Measurements from ENCODE around the gene FBXL3. TPM values are rescaled to one million over a fixed set of nuclear protein-coding genes. Genes with fewer than 3 reads are reported as not detected.
A peak's percentile ranks its signal among the peaks of the same experiment; 100 is the strongest.
"Not testable (repeated sequence)": the region's sequence is repeated elsewhere in the genome, so short reads cannot be mapped to it uniquely, and the experiment has no call there.

Gene FBXL3
- total RNA-seq, 2 donors from 2014 or later: 74.3 to 81.2 TPM

- no peaks in the 10 kb centered on the region for H3K9me3 ChIP-seq (ENCODE audit: control insufficient read depth, low read length, poor library complexity, severe bottlenecking)
- no peaks in the 10 kb centered on the region for H3K27me3 Mint-ChIP-seq
- no peak for DNase-seq
- peaks cover 35% of the 10 kb centered on the region for H3K4me1 Mint-ChIP-seq
- no peak for ATAC-seq
- H3K36me3 Mint-ChIP-seq (ENCODE audit: low read depth): peaks cover 6% of the 10 kb centered on the region
- peak overlapping the region; percentile 85 for H3K27ac Mint-ChIP-seq
- H3K4me3 Mint-ChIP-seq: no peak overlapping the region
Observed at GRCh38 chr13:77016251-77016812, 10.6 kb downstream of the FBXL3 start.

GRCh38 chr13:77014906-77015685 lies 11.9 kb downstream of the FBXL3 start:
- Mint-ChIP-seq H3K4me1 (peaks cover 28% of the 10 kb centered on the region), H3K4me3 (no peak overlapping the region), H3K27ac (no peak overlapping the region)

GRCh38 chr13:77013853-77014542 lies 13.0 kb downstream of the FBXL3 start:
- Mint-ChIP-seq H3K4me1 (peaks cover 33% of the 10 kb centered on the region), H3K27me3 (no peaks in the 10 kb centered on the region), H3K4me3 (no peak overlapping the region), H3K36me3 (ENCODE audit: low read depth) (peaks cover 6% of the 10 kb centered on the region), H3K27ac (peak overlapping the region; percentile 79)
- ATAC-seq: no peak
- no peaks in the 10 kb centered on the region for H3K9me3 ChIP-seq (ENCODE audit: control insufficient read depth, low read length, poor library complexity, severe bottlenecking)
- DNase-seq: no peak

More at GRCh38 chr13:77014906-77015685, 11.9 kb downstream of the FBXL3 start:
- Mint-ChIP-seq H3K27me3 (no peaks in the 10 kb centered on the region), H3K36me3 (ENCODE audit: low read depth) (peaks cover 6% of the 10 kb centered on the region)
- no peaks in the 10 kb centered on the region for H3K9me3 ChIP-seq (ENCODE audit: control insufficient read depth, low read length, poor library complexity, severe bottlenecking)
- DNase-seq (no peak), ATAC-seq (no peak)

DNA sequence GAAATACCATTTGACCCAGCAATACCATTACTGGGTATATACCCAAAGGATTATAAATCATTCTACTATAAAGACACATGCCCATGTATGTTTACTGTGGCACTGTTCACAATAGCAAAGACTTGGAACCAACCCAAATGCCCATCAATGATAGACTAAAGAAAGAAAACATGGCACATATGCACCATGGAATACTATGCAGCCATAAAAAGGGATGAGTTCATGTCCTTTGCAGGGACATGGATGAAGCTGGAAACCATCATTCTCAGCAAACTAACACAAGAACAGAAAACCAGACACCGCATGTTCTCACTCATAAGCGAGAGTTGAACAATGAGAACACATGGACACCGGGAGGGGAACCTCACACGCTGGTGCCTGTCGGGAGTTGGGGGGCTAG lies 17.2 kb downstream of the FBXL3 start:
- not testable (repeated sequence) for H3K4me3 Mint-ChIP-seq; H3K9me3 ChIP-seq (ENCODE audit: control insufficient read depth, low read length, poor library complexity, severe bottlenecking); ATAC-seq; H3K36me3 Mint-ChIP-seq (ENCODE audit: low read depth); H3K27me3 Mint-ChIP-seq; DNase-seq
- Mint-ChIP-seq H3K27ac (peak overlapping the region; percentile 86), H3K4me1 (peaks cover 35% of the 10 kb centered on the region)

- Mint-ChIP-seq H3K36me3 (ENCODE audit: low read depth) (peaks cover 2% of the 10 kb centered on the region), H3K27me3 (no peaks in the 10 kb centered on the region), H3K4me1 (peaks cover 29% of the 10 kb centered on the region), H3K27ac (peak overlapping the region; percentile 86), H3K4me3 (no peak overlapping the region)
- DNase-seq (no peak), ATAC-seq (peak; percentile 30)
- H3K9me3 ChIP-seq (ENCODE audit: control insufficient read depth, low read length, poor library complexity, severe bottlenecking): no peaks in the 10 kb centered on the region
Observed at GRCh38 chr13:77009011-77009410, 17.9 kb downstream of the FBXL3 start.

DNA sequence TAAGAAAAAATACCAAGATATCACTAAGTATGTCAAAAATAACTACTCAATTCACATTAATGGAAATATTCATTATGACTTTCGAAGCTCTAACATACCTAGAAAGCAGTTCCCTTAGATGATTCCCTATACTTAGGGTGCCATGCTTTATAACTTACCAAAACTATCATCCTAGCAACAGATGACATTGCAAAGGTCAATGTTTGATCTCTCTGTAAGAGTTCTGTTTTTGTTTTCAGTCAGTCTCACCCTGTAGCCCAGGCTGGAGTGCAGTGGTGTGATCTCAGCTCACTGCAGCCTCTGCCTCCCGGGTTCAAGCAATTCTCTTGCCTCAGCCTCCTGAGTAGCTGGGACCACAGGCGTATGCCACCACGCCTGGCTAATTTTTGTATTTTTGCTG lies 18.6 kb downstream of the FBXL3 start:
- H3K27me3 Mint-ChIP-seq; H3K9me3 ChIP-seq (ENCODE audit: control insufficient read depth, low read length, poor library complexity, severe bottlenecking); DNase-seq; H3K4me3 Mint-ChIP-seq; H3K36me3 Mint-ChIP-seq (ENCODE audit: low read depth): not testable (repeated sequence)
- peaks cover 26% of the 10 kb centered on the region for H3K4me1 Mint-ChIP-seq
- peak overlapping the region; percentile 86 for H3K27ac Mint-ChIP-seq
- ATAC-seq: peak; percentile 48

DNA sequence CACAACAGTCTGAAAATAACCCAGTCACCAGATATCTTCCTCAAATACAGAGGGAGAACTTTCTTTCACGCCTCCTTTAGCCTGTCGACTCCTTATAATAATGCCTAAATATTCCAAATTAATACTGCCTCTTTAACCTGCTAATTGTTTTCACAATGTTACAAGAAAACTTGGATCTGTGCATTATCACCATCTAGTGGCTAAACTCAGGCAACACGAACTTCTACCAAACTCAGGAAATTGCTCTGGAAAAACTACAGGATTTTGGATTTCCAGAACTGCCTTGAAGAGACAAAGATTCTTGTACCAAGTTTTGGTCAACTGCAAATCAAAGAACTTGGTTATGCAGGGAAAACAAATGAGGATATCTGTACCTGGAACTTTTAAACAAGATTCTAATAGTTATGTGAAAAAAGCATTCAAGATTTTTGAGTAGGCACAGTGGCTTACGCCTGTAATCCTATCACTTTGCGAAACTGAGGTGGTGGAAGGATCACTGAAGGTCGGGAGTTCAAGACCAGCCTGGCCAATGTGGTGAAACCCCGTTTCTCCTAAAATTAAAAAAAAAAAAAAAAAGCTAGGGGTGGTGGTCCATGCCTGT lies 24.3 kb downstream of the FBXL3 start:
- peak; percentile 30 for ATAC-seq
- H3K9me3 ChIP-seq (ENCODE audit: control insufficient read depth, low read length, poor library complexity, severe bottlenecking): no peaks in the 10 kb centered on the region
- DNase-seq: no peak
- Mint-ChIP-seq H3K4me3 (no peak overlapping the region), H3K36me3 (ENCODE audit: low read depth) (peaks cover 6% of the 10 kb centered on the region), H3K4me1 (peaks cover 39% of the 10 kb centered on the region), H3K27me3 (no peaks in the 10 kb centered on the region), H3K27ac (peak overlapping the region; percentile 79)

DNA sequence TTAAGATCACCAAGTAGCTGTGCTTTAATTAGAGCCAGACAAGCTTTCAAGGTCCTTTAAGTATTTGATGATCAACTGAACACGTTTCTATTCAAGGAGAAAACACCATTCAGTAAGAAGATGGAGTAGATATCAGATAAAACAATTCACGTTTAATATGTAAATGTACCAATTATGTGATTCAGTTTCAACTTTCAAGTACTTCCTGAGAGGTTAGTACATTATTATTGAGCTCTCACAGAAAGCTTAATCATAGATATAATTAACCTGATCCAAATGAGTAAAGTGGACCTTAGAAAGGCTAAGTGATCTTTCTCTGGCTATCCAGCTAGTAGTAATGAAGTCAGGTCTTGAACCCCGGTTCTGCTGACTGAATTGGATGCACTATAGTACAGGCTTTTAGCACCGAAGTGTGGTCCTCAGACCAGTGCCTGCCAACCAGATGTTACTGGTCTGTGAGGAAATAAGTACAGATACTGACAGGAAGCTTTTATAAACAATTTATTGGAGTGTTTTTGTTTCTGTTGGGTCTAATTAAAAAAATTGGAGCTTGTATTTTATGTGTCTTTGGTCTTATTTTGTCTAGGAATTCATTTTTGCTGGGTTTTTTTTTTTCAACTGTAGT lies 24.9 kb downstream of the FBXL3 start:
- Mint-ChIP-seq H3K27ac (peak overlapping the region; percentile 79), H3K27me3 (no peaks in the 10 kb centered on the region), H3K36me3 (ENCODE audit: low read depth) (peaks cover 6% of the 10 kb centered on the region), H3K4me1 (peaks cover 37% of the 10 kb centered on the region), H3K4me3 (no peak overlapping the region)
- DNase-seq (no peak), ATAC-seq (peak; percentile 38)
- no peaks in the 10 kb centered on the region for H3K9me3 ChIP-seq (ENCODE audit: control insufficient read depth, low read length, poor library complexity, severe bottlenecking)

DNA sequence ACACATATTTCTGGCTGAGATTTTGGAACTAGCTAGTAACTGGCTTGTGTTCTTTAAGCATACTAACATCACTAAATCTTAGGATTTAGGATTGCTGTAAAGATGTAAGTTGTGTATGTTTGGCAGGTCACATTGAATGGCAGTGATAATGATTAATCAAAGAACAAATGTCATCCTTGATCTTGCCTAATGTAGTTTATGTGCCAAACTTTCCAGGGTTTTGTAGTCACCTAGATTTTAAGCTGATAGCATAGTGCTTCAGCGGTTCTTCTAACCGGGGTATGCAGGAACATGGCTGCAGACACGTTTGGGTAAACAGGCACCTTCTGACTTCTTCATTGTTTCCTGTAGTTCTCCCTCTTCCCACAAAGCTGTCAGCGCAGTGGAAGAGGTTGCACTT lies 25.4 kb downstream of the FBXL3 start:
- Mint-ChIP-seq H3K27ac (peak overlapping the region; percentile 79), H3K27me3 (no peaks in the 10 kb centered on the region), H3K4me3 (peak overlapping the region; percentile 19), H3K4me1 (peaks cover 37% of the 10 kb centered on the region), H3K36me3 (ENCODE audit: low read depth) (peaks cover 6% of the 10 kb centered on the region)
- H3K9me3 ChIP-seq (ENCODE audit: control insufficient read depth, low read length, poor library complexity, severe bottlenecking): no peaks in the 10 kb centered on the region
- ATAC-seq (peak; percentile 11), DNase-seq (no peak)

DNA sequence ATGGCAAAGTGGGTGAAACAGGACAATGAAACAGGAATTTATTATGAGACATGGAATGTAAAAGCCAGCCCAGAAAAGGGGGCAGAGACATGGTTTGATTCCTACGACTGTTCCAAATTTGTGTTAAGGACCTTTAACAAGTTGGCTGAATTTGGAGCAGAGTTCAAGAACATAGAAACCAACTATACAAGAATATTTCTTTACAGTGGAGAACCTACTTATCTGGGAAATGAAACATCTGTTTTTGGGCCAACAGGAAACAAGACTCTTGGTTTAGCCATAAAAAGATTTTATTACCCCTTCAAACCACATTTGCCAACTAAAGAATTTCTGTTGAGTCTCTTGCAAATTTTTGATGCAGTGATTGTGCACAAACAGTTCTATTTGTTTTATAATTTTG lies 26.5 kb downstream of the FBXL3 start:
- DNase-seq (no peak), ATAC-seq (no peak)
- H3K4me3 Mint-ChIP-seq: no peak overlapping the region
- H3K9me3 ChIP-seq (ENCODE audit: control insufficient read depth, low read length, poor library complexity, severe bottlenecking): no peaks in the 10 kb centered on the region
- H3K36me3 Mint-ChIP-seq (ENCODE audit: low read depth): peaks cover 6% of the 10 kb centered on the region
- H3K4me1 Mint-ChIP-seq: peaks cover 41% of the 10 kb centered on the region
- no peaks in the 10 kb centered on the region for H3K27me3 Mint-ChIP-seq
- peak overlapping the region; percentile 79 for H3K27ac Mint-ChIP-seq

GRCh38 chr13:76994281-76994680 lies 32.7 kb downstream of the FBXL3 start:
- peak overlapping the region; percentile 61 for H3K4me3 Mint-ChIP-seq

GRCh38 chr13:76993473-76993872 lies 33.5 kb downstream of the FBXL3 start:
- no peaks in the 10 kb centered on the region for H3K9me3 ChIP-seq (ENCODE audit: control insufficient read depth, low read length, poor library complexity, severe bottlenecking)
- DNase-seq (no peak), ATAC-seq (no peak)
- Mint-ChIP-seq H3K36me3 (ENCODE audit: low read depth) (peaks cover 5% of the 10 kb centered on the region), H3K27ac (peak overlapping the region; percentile 98), H3K27me3 (no peaks in the 10 kb centered on the region), H3K4me1 (peaks cover 42% of the 10 kb centered on the region), H3K4me3 (peak overlapping the region; percentile 96)

More at GRCh38 chr13:76994281-76994680, 32.7 kb downstream of the FBXL3 start:
- H3K36me3 Mint-ChIP-seq (ENCODE audit: low read depth): peaks cover 7% of the 10 kb centered on the region
- ATAC-seq (no peak), DNase-seq (no peak)
- peaks cover 50% of the 10 kb centered on the region for H3K4me1 Mint-ChIP-seq
- H3K27me3 Mint-ChIP-seq: no peaks in the 10 kb centered on the region
- H3K9me3 ChIP-seq (ENCODE audit: control insufficient read depth, low read length, poor library complexity, severe bottlenecking): no peaks in the 10 kb centered on the region
- H3K27ac Mint-ChIP-seq: peak overlapping the region; percentile 98

DNA sequence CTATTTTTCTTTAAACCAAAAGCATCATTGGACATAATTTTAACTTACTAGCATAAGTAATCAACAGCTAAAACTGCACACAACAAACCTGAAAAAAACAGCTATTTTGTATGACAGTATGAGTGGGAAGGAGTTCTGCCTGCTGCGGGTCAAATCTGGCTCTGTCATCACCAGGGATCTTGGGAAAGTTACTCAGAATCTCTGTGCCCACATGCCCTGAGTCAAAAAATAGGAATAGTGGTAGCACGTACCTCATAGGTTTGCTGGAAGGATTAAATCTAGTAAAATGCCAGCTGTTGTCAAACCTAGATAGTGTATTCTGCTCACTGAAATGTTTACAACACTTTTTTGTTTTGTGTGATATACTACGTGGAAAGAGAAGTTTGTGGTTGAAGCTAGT lies 33.9 kb downstream of the FBXL3 start:
- no peaks in the 10 kb centered on the region for H3K9me3 ChIP-seq (ENCODE audit: control insufficient read depth, low read length, poor library complexity, severe bottlenecking)
- peak overlapping the region; percentile 96 for H3K4me3 Mint-ChIP-seq
- peak overlapping the region; percentile 98 for H3K27ac Mint-ChIP-seq
- peaks cover 38% of the 10 kb centered on the region for H3K4me1 Mint-ChIP-seq
- H3K27me3 Mint-ChIP-seq: no peaks in the 10 kb centered on the region
- no peak for DNase-seq
- no peak for ATAC-seq
- H3K36me3 Mint-ChIP-seq (ENCODE audit: low read depth): peaks cover 5% of the 10 kb centered on the region
